Islet precursor cell (in vitro differentiated cells): Measurements from ENCODE around the gene ATP9B.
A peak's percentile ranks its signal among the peaks of the same experiment; 100 is the strongest.
"Not testable (repeated sequence)": the region's sequence is repeated elsewhere in the genome, so short reads cannot be mapped to it uniquely, and the experiment has no call there.

Experiments
- DNase-seq: peaks from one replicate; pipeline ENCODE4 v3.0.0-alpha.2; 2018

The ATP9B gene

DNA sequence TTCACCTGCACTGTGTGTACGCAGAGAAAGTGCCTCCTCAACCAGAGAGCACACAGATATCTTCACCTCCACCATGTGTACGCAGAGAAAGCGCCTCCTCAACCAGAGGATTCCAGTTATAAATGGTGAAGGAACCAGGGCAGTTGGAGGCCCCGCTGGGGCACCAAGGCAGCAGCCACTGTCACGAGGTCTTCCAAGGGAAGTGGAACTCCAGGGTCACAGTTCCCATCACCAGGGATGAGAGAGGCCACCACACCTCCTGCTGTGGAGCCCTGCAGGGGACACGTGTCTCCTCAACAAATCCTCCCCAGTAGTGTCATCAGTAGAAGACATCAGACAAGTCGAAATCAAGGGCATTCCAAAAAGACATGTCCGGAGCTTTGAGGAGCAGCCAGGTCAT is 298.3 kb downstream of the ATP9B start:
- DNase-seq = peak; percentile 38

DNA sequence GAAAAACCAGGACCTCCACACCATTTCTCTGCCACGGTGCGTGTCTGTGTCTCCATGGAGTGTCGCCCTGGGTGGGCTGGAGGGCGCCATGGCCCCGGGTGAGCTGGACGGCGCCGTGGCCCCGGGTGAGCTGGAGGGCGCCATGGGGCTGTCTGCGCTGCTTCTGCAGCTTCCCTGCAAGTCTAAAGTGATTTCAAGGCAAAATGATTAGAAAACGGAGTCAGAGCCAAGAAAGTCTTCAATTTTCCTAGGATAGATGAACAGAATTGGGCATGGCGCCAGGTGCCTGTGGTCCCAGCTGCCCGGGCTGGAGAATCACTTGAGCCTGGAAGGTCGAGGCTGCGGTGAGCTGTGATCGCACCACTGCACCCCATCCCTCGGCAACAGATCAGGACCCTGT is 298.8 kb downstream of the ATP9B start:
- no peak for DNase-seq

DNA sequence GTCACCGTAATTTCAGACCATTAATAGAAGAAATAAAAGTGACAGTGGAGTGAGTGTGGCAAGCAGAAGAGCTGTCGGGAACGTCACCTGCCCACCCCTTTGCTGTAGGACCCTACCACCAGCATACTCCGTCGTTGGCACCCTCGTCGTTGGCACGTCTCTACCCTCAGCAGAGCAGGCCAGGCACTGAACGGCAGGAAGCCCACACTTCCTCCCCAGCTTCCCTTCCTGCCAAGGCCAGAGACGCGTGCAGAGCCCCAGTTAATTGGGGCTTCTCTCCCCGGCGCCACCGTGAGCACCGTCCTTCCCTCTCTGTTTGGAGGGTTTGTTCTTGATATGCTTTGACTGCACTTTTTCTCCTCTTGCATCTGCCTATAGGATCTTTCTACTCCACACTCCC is 299.5 kb downstream of the ATP9B start:
- DNase-seq = no peak

DNA sequence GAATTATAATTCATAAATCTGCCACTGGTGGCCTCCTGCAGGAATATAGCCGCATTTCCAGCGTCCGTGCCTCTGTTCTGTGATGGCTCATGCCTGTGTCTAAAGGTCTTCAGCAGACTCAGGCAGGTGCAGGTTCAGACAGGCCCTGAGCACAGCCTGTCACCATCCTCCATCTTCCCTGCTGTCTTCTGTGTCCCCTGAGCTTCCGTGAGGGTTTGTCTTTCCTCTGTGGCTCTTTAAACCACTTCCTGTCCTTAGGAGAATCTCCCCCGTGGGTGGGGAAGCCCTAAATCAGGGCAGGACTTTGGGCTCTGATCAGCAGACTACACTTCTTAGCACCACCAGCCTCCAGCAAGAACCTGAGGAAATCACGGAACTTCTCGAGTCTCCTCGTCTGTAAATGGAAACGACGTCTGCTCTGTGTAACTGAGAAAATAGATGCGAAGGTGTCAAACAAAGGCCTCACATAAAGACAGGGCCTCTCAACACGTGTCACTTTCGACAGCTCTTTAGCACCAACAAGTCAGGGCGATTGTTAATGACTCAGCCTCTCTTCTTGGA is 302.4 kb downstream of the ATP9B start:
- no peak for DNase-seq

DNA sequence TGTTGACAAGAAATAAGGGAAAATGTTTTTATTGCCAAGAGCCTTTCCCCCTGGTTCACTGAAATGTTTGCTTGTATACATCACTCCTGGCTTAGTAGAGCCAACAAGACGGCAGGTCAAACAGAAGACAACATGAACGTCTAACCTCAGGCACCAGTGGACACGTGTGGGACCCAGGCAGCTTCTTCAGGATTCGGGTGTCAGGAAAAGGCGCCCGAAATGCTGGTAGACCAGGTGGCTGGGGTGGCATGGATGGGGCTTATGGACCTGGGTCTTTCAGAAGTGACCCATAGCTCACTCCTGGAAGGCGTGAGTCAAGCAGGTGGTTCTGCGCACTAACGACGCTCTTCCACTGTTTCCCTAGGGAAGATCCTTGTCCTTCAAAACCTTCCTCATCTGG is 303.3 kb downstream of the ATP9B start:
- DNase-seq = peak; percentile 39

DNA sequence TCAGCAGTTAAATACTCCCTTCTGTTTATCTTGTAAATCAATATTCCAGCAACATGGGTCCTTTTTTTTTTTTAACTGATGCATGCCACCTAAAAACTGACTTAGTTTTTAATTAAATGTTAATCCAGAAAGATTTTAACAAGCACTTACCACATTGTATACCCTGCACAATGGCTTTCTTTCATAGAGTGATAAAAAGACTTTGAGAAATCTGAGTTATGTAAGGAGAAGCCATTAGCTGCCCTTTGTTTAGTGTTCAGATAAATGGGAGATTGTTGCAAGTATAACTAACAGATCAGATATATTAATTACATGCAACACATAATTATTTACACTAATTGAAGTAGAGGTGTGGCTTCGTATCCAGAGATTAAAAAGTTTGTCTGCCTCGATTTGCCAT is 303.8 kb downstream of the ATP9B start:
- no peak for DNase-seq

DNA sequence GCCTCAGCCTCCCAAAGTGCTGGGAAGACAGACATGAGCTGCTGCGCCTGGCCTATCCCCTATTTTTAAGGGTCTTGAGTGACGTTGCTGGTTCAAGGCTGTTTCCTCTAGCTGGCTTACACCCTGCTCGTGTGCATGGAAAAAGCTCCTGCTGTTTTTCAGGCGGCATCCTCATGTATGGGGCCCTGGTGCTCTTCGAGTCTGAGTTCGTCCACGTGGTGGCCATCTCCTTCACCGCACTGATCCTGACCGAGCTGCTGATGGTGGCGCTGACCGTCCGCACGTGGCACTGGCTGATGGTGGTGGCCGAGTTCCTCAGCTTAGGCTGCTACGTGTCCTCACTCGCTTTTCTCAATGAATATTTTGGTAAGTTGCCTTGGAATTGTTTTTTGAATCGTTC is 304.5 kb downstream of the ATP9B start:
- peak; percentile 12 for DNase-seq

DNA sequence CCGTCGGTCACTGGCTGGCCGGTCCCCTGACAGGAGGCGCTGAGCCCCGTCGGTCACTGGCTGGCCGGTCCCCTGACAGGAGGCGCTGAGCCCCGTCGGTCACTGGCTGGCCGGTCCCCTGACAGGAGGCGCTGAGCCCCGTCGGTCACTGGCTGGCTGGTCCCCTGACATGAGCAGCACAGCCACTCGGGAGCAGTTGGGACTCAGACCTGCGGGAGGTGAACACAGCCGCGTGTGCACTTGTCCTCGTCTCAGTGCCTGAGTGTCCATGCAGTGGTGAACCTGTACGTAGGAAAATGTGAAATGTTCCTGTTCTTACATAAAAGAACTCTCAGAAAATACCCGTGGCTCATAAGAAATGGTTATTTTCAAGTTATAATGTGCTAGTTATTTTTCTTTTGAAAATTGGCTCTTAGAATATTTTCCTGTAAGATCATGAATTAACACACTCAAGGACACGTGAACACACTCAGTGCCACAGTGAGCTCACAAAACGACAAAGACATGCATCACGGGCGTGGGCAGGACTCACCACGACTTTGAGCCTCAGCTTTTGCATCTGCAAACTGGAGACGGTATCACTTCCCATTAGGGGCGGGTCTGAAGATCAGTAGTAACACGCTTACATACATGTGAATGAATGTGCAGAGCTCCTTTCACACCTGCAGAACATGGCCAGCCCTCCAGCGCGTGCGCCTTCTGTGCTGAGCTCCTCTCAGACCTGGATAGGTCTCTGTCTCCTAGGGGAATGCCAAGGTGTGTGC is 305.4 kb downstream of the ATP9B start:
- DNase-seq = peak; percentile 29

DNA sequence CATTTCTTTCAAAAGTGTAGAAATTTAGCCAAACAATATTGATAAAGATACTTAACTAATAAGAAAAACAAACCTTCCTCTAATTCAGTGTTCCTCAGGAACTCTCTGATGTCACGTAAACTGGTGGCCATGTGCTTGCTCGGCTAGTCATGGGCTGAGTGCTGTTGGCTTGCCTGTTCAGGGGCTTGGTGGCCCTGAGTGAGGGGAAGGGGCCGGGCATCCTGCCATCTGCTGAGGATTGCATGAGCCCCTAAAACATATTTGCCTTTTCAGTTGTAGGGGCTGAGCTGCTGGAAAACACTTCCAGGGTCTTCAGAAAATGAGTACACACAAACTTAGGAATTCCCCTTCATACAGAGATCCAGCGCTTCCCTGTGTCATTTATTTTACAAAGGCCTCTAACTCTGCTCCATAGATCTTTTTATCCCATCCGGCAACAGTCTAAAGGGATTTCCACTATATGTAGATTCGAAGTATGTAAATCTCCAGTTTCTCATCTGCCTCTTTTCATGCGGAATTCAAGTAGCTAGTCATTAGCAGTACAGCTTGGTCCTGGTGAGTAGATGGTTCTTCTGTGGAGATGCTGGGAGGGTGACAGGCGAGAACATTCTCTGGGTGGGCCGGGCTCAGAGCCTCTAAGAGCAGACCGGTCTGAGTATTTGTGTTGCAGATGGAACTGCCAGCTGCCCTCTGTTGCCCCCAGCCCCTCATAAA is 306.4 kb downstream of the ATP9B start:
- peak; percentile 7 for DNase-seq

DNA sequence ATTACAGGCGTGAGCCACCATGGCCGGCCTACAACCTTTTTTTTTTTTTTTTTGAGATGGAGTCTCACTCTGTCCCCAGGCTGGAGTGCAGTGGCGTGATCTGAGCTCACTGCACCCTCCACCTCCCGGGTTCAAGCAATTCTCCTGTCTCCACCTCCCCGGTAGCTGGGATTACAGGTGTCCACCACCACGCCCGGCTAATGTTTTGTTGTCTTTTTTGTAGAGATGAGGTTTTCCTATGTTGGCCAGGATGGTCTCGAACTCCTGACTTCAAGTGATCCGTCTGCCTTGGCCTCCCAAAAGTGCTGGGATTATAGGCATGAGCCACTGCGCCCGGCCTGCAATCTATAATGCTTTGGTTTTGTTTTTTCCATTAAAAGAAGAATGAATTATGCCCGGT is 307.5 kb downstream of the ATP9B start:
- DNase-seq = not testable (repeated sequence)

DNA sequence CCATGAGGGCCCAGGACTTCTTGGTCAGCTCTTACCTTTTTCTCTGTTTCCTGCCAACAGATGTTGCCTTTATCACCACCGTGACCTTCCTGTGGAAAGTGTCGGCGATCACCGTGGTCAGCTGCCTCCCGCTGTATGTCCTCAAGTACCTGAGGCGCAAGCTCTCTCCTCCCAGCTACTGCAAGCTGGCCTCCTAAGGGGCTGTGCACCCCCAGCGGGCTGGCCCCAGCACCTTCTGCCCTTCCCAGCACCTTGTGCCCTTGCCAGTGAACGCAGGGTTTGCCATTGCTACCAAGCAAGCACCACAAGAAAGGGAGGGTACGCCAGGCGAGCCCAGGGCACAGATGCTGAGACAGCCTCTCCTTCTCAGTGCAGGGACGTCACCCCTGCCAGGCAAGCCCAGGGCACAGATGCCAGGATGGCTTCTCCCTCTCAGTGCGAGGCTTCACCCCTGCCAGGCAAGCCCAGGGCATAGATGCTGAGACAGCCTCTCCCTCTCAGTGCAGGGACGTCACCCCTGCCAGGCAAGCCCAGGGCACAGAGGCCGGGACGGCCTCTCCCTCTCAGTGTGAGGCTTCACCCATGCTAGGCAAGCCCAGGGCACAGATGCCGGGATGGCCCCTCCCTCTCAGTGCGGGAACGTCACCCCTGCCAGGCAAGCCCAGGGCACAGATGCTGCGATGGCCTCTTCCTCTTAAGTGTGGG is 308.1 kb downstream of the ATP9B start:
- DNase-seq = peak; percentile 39

DNA sequence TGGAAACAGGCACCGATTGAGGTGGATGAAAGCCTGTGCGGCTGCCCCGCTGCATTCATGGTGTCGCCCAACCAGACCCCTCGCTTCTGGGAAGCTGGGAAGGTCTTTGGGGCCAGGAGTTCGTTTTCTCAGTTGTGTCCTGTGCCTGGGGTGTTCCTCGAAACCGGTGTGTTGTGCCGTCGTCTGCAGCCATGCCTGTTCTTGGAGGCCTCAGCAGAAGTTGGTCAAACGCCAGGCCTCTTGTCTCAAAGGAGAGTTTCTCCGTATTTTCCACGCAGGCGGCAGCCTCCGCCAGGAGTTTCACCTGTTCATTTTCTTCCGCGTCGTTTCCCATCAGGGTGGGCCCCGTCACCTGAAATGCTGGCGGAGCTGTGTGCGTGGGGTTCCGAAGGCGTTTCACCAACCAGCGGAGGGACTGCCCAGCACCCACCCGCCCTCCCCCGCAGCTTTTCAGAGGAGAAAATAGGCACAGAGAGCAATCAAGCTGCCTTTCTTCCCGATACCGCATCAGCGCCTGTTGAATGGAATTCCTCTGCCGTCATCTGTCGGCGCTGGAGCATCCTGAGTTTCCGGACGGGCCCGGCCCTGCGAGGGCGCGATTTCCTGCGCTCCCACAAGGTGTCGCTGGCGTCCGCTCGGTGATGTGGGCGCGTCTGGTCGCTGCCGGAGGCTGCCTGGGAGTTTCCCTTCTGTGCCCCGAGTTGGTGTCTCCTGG is 309.5 kb downstream of the ATP9B start:
- peak; percentile 95 for DNase-seq

DNA sequence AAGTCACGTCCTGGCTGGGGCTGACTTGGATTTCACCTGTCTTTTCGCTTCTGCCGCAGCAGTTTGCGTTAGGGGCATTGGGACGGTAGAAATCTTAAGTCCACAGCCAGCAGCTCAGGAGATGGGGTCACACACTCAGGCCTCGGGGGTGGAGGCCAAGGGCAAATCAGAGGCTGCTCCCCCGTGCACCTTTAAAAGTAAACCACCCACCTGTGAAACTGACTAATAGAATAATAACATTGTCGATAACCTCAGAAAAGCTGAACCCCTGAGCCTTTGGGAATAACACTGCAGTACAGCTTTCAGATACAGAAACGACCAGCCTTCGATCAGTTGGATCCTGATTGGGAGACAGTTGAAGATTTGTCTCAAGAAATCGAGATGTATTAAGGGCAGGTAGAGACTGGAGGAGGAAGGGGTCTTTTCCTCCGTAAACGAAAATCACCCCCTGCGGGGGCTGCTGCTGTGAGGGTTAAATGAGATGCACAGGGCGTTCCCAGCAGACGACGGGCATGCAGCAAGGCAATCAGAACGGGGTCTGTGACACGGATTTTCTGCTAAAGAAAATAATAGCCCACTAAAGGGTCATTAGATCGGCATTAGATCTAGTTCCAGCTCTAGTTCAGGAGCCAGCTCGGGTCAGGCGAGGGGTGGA is 310.2 kb downstream of the ATP9B start:
- DNase-seq = no peak

DNA sequence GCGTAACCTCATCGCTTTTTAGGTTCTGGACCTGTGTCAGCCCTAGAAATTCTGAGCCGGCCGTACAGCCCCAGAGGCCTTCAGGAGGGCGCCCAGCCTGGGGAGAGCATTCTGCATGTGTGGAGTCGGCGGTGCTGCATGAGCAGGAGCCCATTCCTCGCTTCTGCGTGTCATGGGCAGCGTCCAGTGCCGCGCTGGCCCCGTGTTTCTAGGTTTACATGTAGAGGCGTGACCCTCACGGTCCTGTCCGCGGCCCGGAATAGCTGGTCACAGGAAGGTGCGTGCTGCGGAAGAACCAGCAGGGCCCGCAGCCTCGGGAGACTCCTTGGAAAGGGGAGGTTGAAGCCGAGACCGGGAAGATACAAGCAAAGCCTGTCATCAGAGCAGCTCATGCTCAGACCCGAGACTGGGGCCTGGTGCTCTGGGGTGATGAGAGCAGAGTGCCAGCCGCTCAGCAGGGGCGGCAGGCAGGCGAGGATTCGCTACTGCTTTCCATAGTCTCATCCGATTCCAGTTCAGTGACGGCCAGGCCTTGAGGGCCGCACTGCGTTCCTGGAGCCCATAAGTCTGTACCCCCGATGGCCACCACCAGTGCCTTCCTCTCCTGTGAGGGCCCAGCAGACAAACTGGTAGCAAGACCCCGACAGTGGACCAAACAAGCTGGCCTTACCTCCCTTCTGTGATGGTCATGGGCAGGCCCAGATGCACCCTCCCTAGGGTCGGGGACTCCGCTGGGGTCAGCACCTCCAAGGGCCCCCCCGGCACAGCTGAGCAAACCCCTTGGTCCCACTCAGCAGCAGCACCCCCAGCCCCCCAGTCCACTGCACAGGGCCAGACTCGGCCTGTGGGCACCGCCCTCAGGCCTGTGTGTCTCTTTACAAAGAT is 311.0 kb downstream of the ATP9B start:
- peak; percentile 41 for DNase-seq

DNA sequence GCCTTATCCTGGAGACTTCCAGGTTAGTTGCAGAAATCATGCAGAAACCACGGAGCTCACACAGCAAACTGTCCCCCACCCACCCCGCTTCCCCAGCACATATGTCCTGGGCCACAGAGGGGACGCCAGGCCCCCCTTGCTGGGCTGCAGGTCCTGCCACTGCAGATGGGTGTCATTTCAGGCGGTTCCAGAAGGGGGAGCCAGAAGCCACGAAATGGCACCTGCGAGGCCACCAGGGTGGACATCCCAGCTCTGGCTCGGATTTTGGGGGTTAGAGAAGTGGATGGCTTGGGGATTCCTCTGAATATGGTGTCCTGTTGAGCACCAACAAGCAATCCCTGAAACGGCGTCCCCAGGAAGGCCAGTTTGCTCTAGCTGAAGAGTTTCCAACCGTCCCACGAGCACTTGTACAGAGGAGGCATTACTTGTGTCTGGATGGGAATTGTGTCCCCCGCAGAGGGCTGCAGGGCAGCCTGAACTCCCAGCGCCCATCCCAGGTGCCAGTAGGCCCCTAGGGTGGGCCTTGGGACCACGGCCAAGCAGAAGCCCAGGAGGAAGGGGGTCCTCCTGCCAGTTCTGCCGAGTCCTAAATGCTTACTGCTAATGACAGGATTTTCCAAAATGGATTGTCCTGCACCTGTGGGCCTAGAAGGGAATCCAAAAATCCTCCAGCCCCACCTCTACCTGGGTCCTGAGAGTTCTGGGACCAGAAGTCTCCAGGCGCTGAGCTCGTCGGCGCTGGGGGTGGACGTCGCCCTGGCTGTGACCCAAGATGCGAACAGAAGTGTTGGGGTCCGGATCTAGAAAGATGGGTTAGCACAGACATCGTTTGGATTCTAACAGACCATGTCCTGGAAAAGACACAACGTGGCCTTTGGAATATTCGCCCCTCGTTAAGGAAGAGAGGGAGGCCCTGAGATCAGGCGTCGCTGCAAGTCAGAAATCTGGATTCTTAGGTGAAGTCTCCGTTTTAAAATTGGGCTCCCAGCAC is 311.9 kb downstream of the ATP9B start:
- peak; percentile 81 for DNase-seq

DNA sequence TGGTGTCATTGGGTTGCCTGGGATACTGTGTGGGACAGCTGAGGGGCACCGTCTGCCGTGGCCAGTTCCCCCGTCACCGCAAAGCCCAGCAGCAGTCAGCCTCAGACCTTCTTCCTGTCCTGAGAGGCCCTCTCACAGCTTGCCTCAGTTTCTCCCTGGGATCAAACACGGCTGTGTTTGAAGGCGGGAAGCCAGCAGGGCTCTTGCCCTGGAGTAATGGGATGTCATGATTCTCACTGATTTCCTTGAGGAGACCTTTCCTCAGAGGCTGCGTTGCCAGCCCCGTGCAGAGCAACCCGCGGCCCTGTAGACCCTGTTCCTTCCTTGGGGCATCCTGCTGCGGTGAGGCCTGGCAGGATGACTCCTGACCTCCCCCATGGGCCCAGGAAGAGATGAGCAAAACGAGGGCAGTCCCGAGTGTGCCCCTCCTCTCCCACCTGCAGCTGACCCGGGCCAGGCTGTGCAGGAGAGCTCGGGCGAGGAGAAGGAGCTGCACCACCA is 312.7 kb downstream of the ATP9B start:
- no peak for DNase-seq

DNA sequence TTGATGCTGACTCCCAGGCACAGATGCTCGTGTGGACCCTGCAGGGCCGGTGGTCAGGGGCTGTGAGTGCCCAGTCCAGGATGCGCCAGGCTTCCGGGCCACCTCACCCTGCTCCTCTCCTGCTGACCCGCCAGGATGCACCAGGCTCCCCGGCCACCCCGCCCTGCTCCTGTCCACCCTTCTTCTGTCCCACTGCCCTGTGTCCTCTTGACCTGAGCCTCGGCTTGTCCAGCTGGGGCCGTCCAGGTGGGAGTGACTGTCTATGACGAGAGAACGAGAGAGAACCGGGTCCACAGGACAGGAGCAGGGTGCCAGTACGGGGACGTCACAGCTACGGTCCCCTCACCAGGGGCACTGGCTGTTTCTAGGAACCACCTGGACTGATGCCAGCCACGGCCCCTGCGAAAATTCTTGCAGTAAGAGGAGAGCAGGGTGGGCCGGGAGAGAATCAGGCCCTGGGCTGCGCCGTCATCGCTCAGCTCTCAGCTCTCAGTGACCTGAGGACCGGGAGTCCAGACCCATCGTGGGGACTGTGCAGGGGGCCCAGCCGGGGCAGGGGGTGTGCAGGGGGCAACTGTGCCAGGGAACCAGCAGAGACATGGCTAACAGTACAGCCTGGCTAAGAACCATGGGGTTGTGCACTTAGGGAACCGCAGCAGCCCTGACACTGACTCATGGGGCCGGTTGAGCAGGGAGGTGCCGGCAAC is 313.6 kb downstream of the ATP9B start:
- DNase-seq = no peak

DNA sequence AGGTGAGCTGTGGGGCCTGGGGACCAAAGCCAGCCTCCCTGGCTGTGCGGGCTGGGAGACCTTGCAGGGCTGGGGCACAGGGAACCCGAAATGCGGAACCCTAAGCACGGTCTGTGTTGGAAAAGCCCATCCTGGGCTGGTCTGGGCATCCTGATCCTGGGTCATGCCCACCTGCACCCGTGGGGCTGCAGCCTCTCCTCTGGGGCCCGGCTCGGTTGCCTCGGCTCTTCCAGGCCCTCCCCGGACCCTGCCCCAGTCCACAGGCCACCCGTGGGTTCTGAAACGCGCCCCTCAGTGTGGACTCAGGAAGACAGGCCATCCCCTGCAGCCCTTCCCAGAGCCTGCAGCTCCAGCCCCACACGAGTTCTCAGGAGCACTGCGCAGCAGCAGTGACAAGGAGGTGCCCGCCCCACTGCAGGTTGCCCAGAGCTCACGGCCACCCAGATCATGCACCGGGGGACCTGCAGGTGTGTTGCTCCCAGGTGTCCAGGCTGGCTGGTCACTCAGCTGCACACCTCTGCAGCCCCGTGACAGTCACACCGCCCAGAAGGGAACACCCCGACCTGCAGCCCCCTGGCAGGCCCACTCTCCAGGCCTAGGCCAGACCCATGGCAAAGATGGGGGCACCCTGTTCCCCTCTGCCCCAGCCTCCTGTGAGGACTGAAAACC is 314.3 kb downstream of the ATP9B start:
- peak; percentile 47 for DNase-seq
